Measurements from ENCODE around the gene OLR1.

DNA sequence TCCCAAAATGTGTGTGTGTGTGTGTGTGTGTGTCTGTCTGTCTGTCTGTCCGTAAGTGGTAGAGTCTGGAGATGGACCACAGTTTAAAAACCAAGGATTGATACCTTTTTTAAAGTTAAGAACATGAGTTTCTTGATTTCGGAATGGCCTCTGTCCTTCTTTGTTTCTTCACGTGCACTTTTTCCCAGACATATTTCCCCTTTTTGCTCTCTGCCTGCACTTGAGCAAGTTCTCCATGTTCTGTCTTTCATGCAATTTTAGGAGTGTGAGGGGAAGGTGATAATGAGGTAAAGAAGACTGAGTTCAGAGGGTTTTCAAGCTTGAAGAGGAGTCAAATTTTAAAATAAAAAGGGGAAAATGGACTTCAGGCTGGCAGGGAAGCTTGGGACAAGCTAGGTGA lies 12.7 kb downstream of the OLR1 start:
- TF ChIP-seq SP1 (IDR thresholded peaks at IDR 0.05) (no peak), SUZ12 (IDR thresholded peaks at IDR 0.05) (no peak), FOXK2 (IDR thresholded peaks at IDR 0.05) (no peak), BHLHE40 (IDR thresholded peaks at IDR 0.05; ENCODE audit: borderline replicate concordance) (no peak), FOXM1 (IDR thresholded peaks at IDR 0.05; ENCODE audit: borderline replicate concordance) (no peak), ELF4 (IDR thresholded peaks at IDR 0.05) (no peak), PKNOX1 (IDR thresholded peaks at IDR 0.05) (no peak), ZNF384 (IDR thresholded peaks at IDR 0.05) (no peak), TARDBP (IDR thresholded peaks at IDR 0.05) (no peak), NFRKB (IDR thresholded peaks at IDR 0.05) (no peak), FOXA1 (IDR thresholded peaks at IDR 0.05) (no peak), HDGF (IDR thresholded peaks at IDR 0.05; ENCODE audit: borderline replicate concordance) (no peak)

All from HEK293T (cell line).